ENCODE data around the gene TAF1D.

The TAF1D gene, protein sequence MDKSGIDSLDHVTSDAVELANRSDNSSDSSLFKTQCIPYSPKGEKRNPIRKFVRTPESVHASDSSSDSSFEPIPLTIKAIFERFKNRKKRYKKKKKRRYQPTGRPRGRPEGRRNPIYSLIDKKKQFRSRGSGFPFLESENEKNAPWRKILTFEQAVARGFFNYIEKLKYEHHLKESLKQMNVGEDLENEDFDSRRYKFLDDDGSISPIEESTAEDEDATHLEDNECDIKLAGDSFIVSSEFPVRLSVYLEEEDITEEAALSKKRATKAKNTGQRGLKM

DNA sequence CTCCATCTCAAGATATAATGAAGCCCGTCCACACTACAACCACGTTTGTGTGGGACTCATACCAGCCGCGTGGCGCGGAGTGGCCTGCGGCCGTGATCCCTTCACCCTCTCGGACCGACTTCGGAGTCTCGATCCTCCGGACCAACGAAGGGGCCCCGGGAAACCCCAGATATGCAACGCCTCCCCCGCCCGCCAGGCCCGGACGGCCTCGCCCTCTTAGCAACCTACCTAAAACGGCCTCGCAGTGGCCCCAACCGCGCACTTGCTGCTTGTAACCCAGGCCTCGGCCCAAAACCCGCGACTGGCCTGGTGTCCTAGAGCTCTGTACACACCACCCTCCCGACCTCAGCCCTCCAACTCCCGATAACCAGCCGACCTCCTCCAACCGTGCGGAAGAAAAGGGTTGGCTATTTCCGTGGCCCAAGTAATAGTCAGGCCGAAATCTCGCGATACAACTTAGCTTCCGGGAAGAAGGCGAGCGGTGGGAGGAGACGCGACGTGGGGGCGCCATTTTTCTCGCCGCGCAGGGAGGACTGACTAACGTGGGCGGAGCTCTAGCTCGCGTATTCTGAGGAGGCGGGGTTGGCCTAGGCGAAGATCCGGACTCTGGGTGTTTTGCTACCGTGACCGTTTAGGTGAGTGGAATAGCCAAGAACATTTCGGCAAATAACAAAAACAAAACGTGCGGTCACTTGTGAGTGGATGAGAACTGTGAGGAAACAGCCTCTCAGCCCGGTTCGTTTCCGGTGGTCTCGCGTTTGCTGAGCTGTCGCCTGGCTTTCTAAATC, at the start of gene TAF1D, which contains the start of gene C11orf54:
TSS of gene TAF1D (minus strand) at position 402 of the 788 bp plus-strand sequence. CDS start 2,191 bp downstream, outside the sequence.
TSS of gene C11orf54 (plus strand) at position 579 of the 788 bp plus-strand sequence. CDS start 5,722 bp downstream, outside the sequence.
- DNase-seq (ENCODE audit: extremely low read depth, insufficient read length), result peak; percentile 97
- H3K36me3 ChIP-seq (ENCODE audit: control insufficient read depth, insufficient read depth, low read length), result peaks cover 6% of the 10 kb centered on the region
- no peaks in the 10 kb centered on the region for H3K27me3 ChIP-seq (replicated peaks; ENCODE audit: control insufficient read depth, insufficient read depth, low read length)
- TF ChIP-seq, protein P1, sequence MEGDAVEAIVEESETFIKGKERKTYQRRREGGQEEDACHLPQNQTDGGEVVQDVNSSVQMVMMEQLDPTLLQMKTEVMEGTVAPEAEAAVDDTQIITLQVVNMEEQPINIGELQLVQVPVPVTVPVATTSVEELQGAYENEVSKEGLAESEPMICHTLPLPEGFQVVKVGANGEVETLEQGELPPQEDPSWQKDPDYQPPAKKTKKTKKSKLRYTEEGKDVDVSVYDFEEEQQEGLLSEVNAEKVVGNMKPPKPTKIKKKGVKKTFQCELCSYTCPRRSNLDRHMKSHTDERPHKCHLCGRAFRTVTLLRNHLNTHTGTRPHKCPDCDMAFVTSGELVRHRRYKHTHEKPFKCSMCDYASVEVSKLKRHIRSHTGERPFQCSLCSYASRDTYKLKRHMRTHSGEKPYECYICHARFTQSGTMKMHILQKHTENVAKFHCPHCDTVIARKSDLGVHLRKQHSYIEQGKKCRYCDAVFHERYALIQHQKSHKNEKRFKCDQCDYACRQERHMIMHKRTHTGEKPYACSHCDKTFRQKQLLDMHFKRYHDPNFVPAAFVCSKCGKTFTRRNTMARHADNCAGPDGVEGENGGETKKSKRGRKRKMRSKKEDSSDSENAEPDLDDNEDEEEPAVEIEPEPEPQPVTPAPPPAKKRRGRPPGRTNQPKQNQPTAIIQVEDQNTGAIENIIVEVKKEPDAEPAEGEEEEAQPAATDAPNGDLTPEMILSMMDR (IDR thresholded peaks at IDR 0.05; ENCODE audit: insufficient read depth, low read length, poor library complexity, severe bottlenecking), result no peak
- H3K4me3 ChIP-seq (replicated peaks; ENCODE audit: low read depth, low read length), result peak within 1 kb of the TSS; percentile 99

DNA sequence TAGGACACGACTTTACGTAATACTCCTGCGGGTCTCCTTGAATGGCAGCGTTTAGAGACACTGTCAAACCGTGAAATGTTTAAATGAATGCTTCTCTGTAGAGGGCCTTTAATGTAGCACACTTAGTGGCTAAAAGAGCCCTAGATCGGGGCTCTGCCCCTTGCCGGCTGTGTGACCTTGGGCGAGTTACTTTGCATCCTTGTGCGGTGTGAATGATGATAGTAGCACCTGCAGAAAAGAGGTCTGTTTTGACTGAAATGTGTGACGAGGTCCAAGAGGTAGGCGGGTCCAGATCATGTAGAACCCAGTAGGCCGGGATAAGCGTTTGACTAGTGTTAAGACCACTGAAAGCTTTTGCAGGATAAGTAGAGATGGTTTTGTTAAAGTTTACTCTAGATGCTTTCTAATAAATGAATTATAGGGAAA, 43.7 kb upstream of the TAF1D start:
- no peak for DNase-seq (ENCODE audit: extremely low read depth, insufficient read length)
- TF ChIP-seq, protein P1 (IDR thresholded peaks at IDR 0.05; ENCODE audit: insufficient read depth, low read length, poor library complexity, severe bottlenecking), result no peak
- Histone ChIP-seq H3K4me3 (replicated peaks; ENCODE audit: low read depth, low read length) (peak overlapping the region; percentile 95), H3K27me3 (replicated peaks; ENCODE audit: control insufficient read depth, insufficient read depth, low read length) (no peaks in the 10 kb centered on the region), H3K36me3 (ENCODE audit: control insufficient read depth, insufficient read depth, low read length) (peaks cover 2% of the 10 kb centered on the region)

DNA sequence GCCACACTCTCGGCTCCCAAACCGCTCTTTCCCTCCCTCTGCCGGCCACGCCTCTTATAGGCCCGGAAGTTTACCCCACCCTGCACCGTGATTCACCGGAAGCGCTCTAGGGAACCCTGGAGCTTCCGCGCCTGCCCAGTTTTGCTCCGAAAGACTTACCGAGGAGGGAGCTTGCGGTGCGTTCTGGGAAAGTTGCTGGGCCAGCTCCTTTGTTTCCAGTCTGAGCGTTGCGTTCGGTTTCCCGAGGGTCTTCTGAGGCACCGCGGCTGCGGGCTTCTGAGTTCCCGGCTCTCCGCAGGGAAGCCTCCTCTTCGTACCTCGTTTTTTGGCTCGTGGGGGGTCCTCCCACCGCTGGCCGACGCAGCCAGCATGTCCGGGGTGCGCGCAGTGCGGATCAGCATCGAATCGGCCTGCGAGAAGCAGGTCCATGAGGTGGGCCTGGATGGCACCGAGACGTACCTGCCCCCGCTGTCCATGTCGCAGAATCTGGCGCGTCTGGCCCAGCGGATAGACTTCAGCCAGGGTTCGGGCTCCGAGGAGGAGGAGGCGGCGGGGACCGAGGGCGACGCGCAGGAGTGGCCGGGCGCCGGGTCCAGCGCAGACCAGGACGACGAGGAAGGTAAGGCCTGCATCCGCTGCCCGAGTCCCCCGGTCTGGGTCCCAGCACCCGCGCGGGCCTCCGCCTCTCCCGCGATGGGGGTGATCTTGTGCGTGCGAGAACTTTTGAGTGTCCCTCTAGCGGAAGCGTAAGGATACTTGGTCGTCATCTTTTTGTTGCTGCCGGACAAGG, 43.0 kb upstream of the TAF1D start, which contains the start of gene MED17:
TSS of gene MED17 (plus strand) at position 138 of the 790 bp plus-strand sequence. CDS start at position 370, 232 bp downstream.
- peak within 1 kb of the TSS; percentile 95 for H3K4me3 ChIP-seq (replicated peaks; ENCODE audit: low read depth, low read length)
- H3K36me3 ChIP-seq (ENCODE audit: control insufficient read depth, insufficient read depth, low read length), result no peaks in the 10 kb centered on the region
- TF ChIP-seq, protein P1 (IDR thresholded peaks at IDR 0.05; ENCODE audit: insufficient read depth, low read length, poor library complexity, severe bottlenecking), result peak; percentile 36
- no peaks in the 10 kb centered on the region for H3K27me3 ChIP-seq (replicated peaks; ENCODE audit: control insufficient read depth, insufficient read depth, low read length)
- peak; percentile 85 for DNase-seq (ENCODE audit: extremely low read depth, insufficient read length)

DNA sequence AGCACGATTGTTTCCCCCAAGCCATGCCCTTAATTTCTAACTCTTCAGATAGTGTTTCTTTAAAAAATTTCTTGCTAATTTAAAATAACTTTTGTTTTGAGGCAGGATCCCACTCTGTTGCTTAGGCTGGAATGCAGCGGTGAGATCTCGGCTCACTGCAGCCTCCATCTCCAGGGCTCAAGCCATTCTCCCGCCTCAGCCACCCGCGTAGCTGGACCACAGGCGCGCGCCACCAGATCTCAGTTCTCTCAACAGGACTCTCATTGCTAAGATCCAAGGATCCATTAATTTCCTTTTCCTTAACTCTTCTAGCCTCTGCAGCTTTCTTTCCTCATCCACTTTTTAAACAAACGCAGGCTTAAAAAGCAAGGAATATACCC, 42.5 kb upstream of the TAF1D start:
- H3K36me3 ChIP-seq (ENCODE audit: control insufficient read depth, insufficient read depth, low read length), result no peaks in the 10 kb centered on the region
- TF ChIP-seq, protein P1 (IDR thresholded peaks at IDR 0.05; ENCODE audit: insufficient read depth, low read length, poor library complexity, severe bottlenecking), result no peak
- H3K4me3 ChIP-seq (replicated peaks; ENCODE audit: low read depth, low read length), result peak overlapping the region; percentile 95
- no peaks in the 10 kb centered on the region for H3K27me3 ChIP-seq (replicated peaks; ENCODE audit: control insufficient read depth, insufficient read depth, low read length)
- DNase-seq (ENCODE audit: extremely low read depth, insufficient read length), result peak; percentile 18

DNA sequence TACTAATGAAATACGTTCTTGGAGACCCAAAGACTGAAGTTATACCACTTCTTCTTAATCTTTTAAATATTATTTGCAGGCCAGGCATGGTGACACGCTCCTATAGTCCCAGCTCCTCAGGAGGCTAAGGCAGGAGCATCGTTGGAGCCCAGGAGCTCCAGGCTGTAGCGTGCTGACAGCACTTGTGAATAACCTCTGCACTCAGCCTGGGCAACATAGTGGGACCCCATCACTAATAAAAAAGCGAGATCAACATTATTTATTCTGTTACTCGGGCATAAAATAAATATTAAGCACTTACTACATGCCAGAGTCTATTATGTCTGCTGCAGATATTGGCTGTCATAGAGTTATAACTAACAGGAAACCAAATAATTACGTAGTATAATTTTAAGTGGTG, 42.1 kb upstream of the TAF1D start:
- TF ChIP-seq, protein P1 (IDR thresholded peaks at IDR 0.05; ENCODE audit: insufficient read depth, low read length, poor library complexity, severe bottlenecking), result no peak
- no peaks in the 10 kb centered on the region for H3K36me3 ChIP-seq (ENCODE audit: control insufficient read depth, insufficient read depth, low read length)

More for the DNA sequence above, 42.1 kb upstream of the TAF1D start:
- DNase-seq (ENCODE audit: extremely low read depth, insufficient read length), result no peak
- H3K27me3 ChIP-seq (replicated peaks; ENCODE audit: control insufficient read depth, insufficient read depth, low read length), result no peaks in the 10 kb centered on the region
- peak overlapping the region; percentile 95 for H3K4me3 ChIP-seq (replicated peaks; ENCODE audit: low read depth, low read length)

Measured in GM06990 (cell line).